CD4-positive, alpha-beta T cell treated with Interleukin-17A for 4 hours (primary cell): ENCODE results near the gene ATP9B.
"Not testable (repeated sequence)": the region's sequence is repeated elsewhere in the genome, so short reads cannot be mapped to it uniquely, and the experiment has no call there.

Experiments
- DNase-seq: peaks from one replicate; pipeline ENCODE4 v3.0.0-alpha.2; 2020; ENCODE audit warnings: mixed read lengths

The ATP9B gene

GRCh38 chr18:79248495-79249060 lies 179.4 kb downstream of the ATP9B start:
- DNase-seq, result no peak

GRCh38 chr18:79250301-79250981 lies 181.2 kb downstream of the ATP9B start:
- DNase-seq, result no peak

GRCh38 chr18:79251021-79251420 lies 181.8 kb downstream of the ATP9B start:
- no peak for DNase-seq

- no peak for DNase-seq
Observed at GRCh38 chr18:79252904-79253633, 183.9 kb downstream of the ATP9B start.

- no peak for DNase-seq
Observed at GRCh38 chr18:79257480-79257879, 188.3 kb downstream of the ATP9B start.

GRCh38 chr18:79258447-79258846 lies 189.3 kb downstream of the ATP9B start:
- DNase-seq, result no peak

- DNase-seq, result no peak
Observed at GRCh38 chr18:79259218-79259617, 190.0 kb downstream of the ATP9B start.

- no peak for DNase-seq
Observed at GRCh38 chr18:79260023-79260422, 190.8 kb downstream of the ATP9B start.

- DNase-seq, result no peak
Observed at GRCh38 chr18:79260510-79260909, 191.3 kb downstream of the ATP9B start.

- not testable (repeated sequence) for DNase-seq
Observed at GRCh38 chr18:79265068-79265467, 195.9 kb downstream of the ATP9B start.

- not testable (repeated sequence) for DNase-seq
Observed at GRCh38 chr18:79271812-79272211, 202.6 kb downstream of the ATP9B start.

- no peak for DNase-seq
Observed at GRCh38 chr18:79272916-79273315, 203.7 kb downstream of the ATP9B start.

- no peak for DNase-seq
Observed at GRCh38 chr18:79274823-79275222, 205.6 kb downstream of the ATP9B start.

- DNase-seq, result no peak
Observed at GRCh38 chr18:79275461-79275860, 206.3 kb downstream of the ATP9B start.

- DNase-seq, result no peak
Observed at GRCh38 chr18:79275992-79276391, 206.8 kb downstream of the ATP9B start.

- DNase-seq, result no peak
Observed at GRCh38 chr18:79278896-79279295, 209.7 kb downstream of the ATP9B start.

GRCh38 chr18:79283131-79283810 lies 214.1 kb downstream of the ATP9B start:
- no peak for DNase-seq

GRCh38 chr18:79283929-79284328 lies 214.7 kb downstream of the ATP9B start:
- no peak for DNase-seq

- DNase-seq, result not testable (repeated sequence)
Observed at GRCh38 chr18:79285191-79285590, 216.0 kb downstream of the ATP9B start.

- DNase-seq, result not testable (repeated sequence)
Observed at GRCh38 chr18:79290409-79290808, 221.2 kb downstream of the ATP9B start.

- no peak for DNase-seq
Observed at GRCh38 chr18:79290876-79291275, 221.7 kb downstream of the ATP9B start.

- no peak for DNase-seq
Observed at GRCh38 chr18:79294235-79294634, 225.0 kb downstream of the ATP9B start.

- no peak for DNase-seq
Observed at GRCh38 chr18:79299272-79299671, 230.1 kb downstream of the ATP9B start.

GRCh38 chr18:79299711-79300110 lies 230.5 kb downstream of the ATP9B start:
- no peak for DNase-seq
